Measurements from ENCODE around the gene C4orf50.

The C4orf50 gene

GRCh38 chr4:5852523-5853202 lies 165.6 kb downstream of the C4orf50 start:
- no peak for DNase-seq

DNA sequence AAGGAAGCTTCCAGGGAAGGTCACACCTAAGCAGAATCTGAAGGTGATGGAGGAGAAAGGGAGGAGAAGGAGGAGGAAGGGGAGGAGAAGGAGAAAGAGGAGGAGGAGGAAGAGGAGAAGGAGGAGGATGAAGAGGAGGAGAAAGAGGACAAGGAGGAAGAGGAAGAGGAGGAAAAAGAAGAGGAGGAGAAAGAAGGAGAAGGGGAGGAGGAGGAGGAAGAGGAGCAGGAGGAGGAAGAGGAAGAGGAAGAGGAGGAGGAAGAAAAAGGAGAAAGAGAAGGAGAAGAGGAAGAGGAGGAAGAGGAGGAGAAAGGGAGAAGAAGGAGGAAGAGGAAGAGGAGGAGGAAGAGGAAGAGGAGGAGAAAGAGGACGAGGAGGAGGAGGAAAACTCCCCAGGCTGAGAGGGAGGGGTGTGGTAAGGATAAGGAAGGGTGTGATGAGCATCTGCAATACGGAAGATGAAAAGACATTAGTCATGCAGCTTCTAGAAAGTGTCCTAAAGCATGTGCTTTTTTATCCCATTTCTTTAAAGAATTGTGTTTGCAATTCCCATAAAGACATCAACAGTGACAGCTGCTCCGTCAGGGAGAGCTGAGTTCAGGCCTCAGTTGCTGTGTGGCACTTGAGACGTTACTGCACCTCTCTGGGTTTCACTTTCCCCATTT lies 166.5 kb downstream of the C4orf50 start:
- DNase-seq: no peak
